ENCODE results near the gene PRIM2. TPM values are rescaled to one million over a fixed set of nuclear protein-coding genes. Genes with fewer than 3 reads are reported as not detected.

PRIM2 gene
- total and polyA plus RNA-seq, 10 of the 15 experiments (the other 5 are each of a cell fraction or from before 2014, with no cell fraction given), result 13.2 to 38.6 (median 25.1) TPM

DNA sequence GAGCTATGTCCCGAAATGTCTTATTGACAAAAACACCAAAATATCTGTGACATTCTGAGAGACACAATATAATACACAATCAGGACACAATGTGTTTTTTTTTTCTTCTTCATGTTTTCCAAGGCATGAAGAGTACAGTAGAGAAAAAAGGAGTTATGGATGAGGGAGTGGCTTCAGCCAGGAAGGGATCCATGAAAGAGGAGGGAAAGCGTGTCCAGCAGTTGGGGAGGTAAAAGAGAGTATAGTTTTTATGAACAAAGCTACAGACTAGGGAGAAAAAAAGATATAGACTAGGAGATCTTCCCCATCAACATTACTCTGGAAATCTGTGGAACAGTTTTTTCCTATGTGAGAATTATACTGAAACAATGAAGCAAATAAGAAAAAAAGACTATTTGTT is 38.9 kb upstream of the PRIM2 start:
- DNase-seq (ENCODE audit: low read depth, low spot score) (no peak), ATAC-seq (no peak), FAIRE-seq (no peak)
- Histone ChIP-seq H3K9me3 (replicated peaks; ENCODE audit: control insufficient read depth, insufficient read depth, low read length) (no peaks in the 10 kb centered on the region), H3K4me1 (ENCODE audit: control insufficient read depth, insufficient read depth, low read length) (no peaks in the 10 kb centered on the region), H3K27ac (ENCODE audit: control insufficient read depth, insufficient read depth) (no peak overlapping the region), H3K9ac (ENCODE audit: control insufficient read depth, insufficient read depth, low read length) (no peak overlapping the region), H4K20me1 (ENCODE audit: control insufficient read depth, insufficient read depth) (no peaks in the 10 kb centered on the region), H2AFZ (ENCODE audit: control insufficient read depth, low read depth, low read length) (no peak overlapping the region), H3K4me2 (ENCODE audit: control insufficient read depth, insufficient read depth) (no peak overlapping the region), H3K79me2 (ENCODE audit: control insufficient read depth, insufficient read depth, low read length) (no peaks in the 10 kb centered on the region), H3K27me3 (replicated peaks in 1 of 2; ENCODE audit: control insufficient read depth in 2 of 2, insufficient read depth in 2 of 2, low read length in 1 of 2) (no peaks in the 10 kb centered on the region), H3K36me3 (ENCODE audit: control insufficient read depth in 2 of 2, insufficient read depth in 2 of 2, low read length in 1 of 2) (no peaks in the 10 kb centered on the region), H3K4me3 (no peak overlapping the region)
- ChIA-PET RAD21 (ENCODE audit: unreplicated experiment) (no interaction called here), CTCF (no interaction called here), POLR2A (no interaction called here), SMC1A (ENCODE audit: uncharacterized antibody, unreplicated experiment) (interaction anchor here (1.0 kb wide), 1 partner anchor 12 kb away, joined by 3 read pairs; no protein-coding TSS in a partner anchor)
- WGBS (ENCODE audit: insufficient coverage, insufficient replicate concordance, low lambda C conversion rate, missing lambda C conversion rate), result 60% methylated on average over 2 of the region's 2 CpGs
- in situ Hi-C loops (cut with MboI) (no loop called here), intact Hi-C loops (cut with micrococcal nuclease; ENCODE audit: unreplicated experiment) (no loop called here)
- BruUV-seq (replicated peaks), result no TSS peak
- TF ChIP-seq HCFC1 (IDR thresholded peaks at IDR 0.05; ENCODE audit: low read length) (no peak), ZBTB4 (CRISPR knock-in tag; IDR thresholded peaks at IDR 0.05) (no peak), MTA3 (IDR thresholded peaks at IDR 0.05; ENCODE audit: borderline replicate concordance, low read length) (no peak), ATF3 (IDR thresholded peaks at IDR 0.05; ENCODE audit: borderline replicate concordance, extremely low read depth, low read depth, low read length) (no peak), IKZF1 (conservative IDR thresholded peaks at IDR 0.05) (no peak), CHD2 (IDR thresholded peaks at IDR 0.05; ENCODE audit: borderline replicate concordance, low read depth, low read length) (no peak), ZNF384 (IDR thresholded peaks at IDR 0.05; ENCODE audit: borderline replicate concordance, low read depth, low read length) (no peak), NFYB (IDR thresholded peaks at IDR 0.05; ENCODE audit: insufficient read depth, low read depth, low read length) (no peak), ZBTB11 (CRISPR knock-in tag; IDR thresholded peaks at IDR 0.05) (no peak), WRNIP1 (IDR thresholded peaks at IDR 0.05; ENCODE audit: borderline replicate concordance, low read depth, low read length) (no peak), MTA2 (IDR thresholded peaks at IDR 0.05; ENCODE audit: low read depth) (no peak), RFX5 (IDR thresholded peaks at IDR 0.05; ENCODE audit: low read depth, low read length) (no peak), EED (IDR thresholded peaks at IDR 0.05; ENCODE audit: low read depth) (no peak)
- TF ChIP-seq, protein P1, sequence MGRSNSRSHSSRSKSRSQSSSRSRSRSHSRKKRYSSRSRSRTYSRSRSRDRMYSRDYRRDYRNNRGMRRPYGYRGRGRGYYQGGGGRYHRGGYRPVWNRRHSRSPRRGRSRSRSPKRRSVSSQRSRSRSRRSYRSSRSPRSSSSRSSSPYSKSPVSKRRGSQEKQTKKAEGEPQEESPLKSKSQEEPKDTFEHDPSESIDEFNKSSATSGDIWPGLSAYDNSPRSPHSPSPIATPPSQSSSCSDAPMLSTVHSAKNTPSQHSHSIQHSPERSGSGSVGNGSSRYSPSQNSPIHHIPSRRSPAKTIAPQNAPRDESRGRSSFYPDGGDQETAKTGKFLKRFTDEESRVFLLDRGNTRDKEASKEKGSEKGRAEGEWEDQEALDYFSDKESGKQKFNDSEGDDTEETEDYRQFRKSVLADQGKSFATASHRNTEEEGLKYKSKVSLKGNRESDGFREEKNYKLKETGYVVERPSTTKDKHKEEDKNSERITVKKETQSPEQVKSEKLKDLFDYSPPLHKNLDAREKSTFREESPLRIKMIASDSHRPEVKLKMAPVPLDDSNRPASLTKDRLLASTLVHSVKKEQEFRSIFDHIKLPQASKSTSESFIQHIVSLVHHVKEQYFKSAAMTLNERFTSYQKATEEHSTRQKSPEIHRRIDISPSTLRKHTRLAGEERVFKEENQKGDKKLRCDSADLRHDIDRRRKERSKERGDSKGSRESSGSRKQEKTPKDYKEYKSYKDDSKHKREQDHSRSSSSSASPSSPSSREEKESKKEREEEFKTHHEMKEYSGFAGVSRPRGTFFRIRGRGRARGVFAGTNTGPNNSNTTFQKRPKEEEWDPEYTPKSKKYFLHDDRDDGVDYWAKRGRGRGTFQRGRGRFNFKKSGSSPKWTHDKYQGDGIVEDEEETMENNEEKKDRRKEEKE (IDR thresholded peaks at IDR 0.05), result no peak
